Activated naive CD4-positive, alpha-beta T cell treated with anti-CD3 and anti-CD28 coated beads, Interleukin-2, amount 50 U/mL, for 72 hours (primary cell): ENCODE measurements around the gene ITGA5. TPM values are rescaled to one million over a fixed set of nuclear protein-coding genes. Genes with fewer than 3 reads are reported as not detected.

Source experiments
- ATAC-seq, 2 donors: fragments of 150-1000 bp; cut with Tn5 transposase; 2 replicates each; pipeline ENCODE4 v1.10.0; 2021; ENCODE audit warnings: mild to moderate bottlenecking in 2 of 2, moderate library complexity in 2 of 2
- DNase-seq, 2 donors: peaks; one replicate each; pipeline ENCODE4 v3.0.0; 2021 to 2022; ENCODE audit warnings: low spot score in 2 of 2
- H3K27ac Mint-ChIP-seq, 2 donors: one replicate each; pipeline ENCODE4 v1.8.0; 2022; ENCODE audit warnings: mild to moderate bottlenecking in 2 of 2, mixed read lengths in 2 of 2
- H3K36me3 Mint-ChIP-seq, 2 donors: one replicate each; pipeline ENCODE4 v1.8.0; 2022; ENCODE audit warnings: mixed read lengths in 2 of 2
- H3K9me3 Mint-ChIP-seq, 2 donors: one replicate each; pipeline ENCODE4 v1.8.0; 2022; ENCODE audit warnings: mixed read lengths in 2 of 2
- total RNA-seq, 2 donors: library from RNA; stranded (reverse); gene quantifications; one replicate each; pipeline ENCODE4 v1.2.3, GENCODE V29; 2022

Gene ITGA5
- total RNA-seq, 2 donors from 2014 or later = 29.4 to 53.5 TPM

DNA sequence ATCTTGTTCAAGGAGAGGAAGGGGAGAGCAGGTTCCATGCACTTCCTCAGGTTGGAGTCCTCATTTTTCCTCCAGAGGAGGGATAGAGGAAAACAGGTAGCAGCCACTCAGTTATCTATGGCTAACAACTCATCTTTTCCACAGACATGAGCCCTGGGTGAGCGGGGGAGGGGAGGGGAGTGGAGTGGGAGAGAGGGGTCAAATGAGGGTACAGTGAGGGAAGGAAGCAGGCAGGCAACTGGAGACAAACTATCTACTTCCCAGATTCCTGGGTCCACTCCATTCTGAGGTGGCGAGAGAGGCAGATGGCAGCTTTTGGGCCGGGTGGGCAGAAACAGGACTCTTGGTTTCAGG, 32.0 kb downstream of the ITGA5 start:
- no peak for DNase-seq
- no peaks in the 10 kb centered on the region for H3K36me3 Mint-ChIP-seq

DNA sequence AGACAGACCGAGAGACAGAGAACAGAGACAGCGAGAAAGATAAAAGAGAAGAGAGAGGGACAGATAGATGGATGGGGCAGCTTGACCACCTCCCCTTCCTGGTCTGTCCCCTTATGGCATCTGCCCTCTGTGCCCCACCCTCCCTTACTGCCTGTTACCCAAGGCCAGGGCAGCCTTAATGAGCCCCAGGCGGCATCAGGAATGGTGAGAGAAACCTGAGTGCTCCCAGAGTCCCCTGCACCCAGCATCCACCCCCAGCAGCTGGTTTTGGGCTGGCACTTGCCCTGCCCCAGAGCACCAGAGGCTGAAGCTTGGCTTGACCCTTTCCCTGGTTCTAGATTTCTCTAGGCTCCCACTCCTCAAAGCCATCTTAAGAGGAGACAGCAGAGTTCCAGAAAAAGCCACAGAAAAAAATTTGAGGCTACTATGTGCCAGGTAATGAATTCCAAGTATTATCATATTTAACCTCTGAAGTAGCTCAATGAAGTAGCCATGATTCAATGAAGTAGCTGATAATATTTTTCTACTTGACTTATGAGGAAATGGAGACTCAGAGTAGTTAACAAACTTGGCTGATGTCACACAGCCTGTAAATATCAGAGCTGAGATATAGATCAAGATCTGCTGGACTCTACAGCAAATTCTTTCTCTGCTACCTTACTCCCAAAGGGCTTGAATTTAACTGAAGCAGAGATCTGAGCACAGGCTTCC, 32.5 kb downstream of the ITGA5 start:
- H3K9me3 Mint-ChIP-seq = no peaks in the 10 kb centered on the region
- ATAC-seq = no peak
- peak overlapping the region in 1 of 2 donors; percentile 22 for H3K27ac Mint-ChIP-seq
- no peaks in the 10 kb centered on the region for H3K36me3 Mint-ChIP-seq
- no peak for DNase-seq

More for the DNA sequence above, 32.0 kb downstream of the ITGA5 start:
- ATAC-seq = no peak
- Mint-ChIP-seq H3K27ac (peak overlapping the region in 1 of 2 donors; percentile 22), H3K9me3 (no peaks in the 10 kb centered on the region)

DNA sequence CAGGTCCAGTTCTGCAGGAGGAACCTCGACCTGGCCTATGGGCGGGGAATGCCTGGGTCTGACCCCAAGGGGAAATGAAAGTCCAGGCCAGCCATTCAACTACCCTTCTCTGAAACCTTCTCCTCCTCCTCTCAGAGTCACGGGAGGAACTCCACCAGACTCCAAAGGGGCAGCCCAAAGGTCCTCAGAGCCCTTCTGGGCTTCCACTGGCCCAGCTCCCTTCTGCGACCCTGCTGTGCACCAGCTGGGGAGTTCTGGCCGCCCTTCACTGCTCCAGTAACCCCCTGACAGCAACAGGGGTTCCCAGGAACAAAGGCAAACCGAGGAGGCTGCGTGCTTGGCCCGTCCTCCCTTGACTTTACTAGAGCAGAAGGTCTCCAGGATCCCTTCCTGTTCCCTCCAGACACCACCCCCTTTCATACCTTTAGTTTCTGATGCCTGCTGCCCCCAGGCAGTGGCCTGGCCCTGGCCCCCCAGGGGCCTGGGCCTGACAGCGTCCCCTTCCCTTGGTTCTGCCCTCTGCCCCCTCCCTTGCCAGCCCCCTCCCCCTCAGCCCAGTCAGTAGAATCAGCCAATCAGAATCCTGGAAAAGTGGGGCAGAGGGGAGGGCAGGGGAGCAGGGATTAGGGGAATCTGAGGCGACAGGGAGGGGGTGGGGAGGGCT, 33.7 kb downstream of the ITGA5 start:
- no peak overlapping the region for H3K27ac Mint-ChIP-seq
- no peak for DNase-seq
- no peak for ATAC-seq
- H3K36me3 Mint-ChIP-seq = no peaks in the 10 kb centered on the region
- no peaks in the 10 kb centered on the region for H3K9me3 Mint-ChIP-seq

DNA sequence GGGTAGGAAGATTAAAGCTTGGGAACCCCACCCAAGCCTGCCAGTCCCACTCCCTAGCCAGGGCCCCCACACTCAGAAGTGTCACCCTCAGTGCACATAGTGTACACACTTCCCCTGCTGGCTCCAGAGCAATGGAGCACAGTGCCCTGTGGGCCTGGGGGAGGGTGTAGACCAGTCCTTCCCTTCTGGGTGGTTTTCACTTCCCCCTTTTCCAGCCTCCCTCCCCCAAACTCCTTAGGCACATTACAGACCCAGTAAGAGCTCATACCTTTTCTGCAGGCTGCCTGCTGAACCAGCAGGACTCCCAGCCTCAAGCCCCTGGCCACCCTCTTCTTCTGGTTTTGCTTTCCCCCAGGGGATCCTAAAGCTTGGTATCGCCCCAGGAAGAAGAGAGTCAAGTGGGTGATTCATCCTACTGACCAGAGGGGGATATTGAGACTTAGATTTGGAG, 34.5 kb downstream of the ITGA5 start, which contains the start of gene ZNF385A:
TSS of gene ZNF385A (minus strand) at position 143 of the 451 bp plus-strand sequence. CDS start 219 bp downstream, outside the sequence.
- Mint-ChIP-seq H3K27ac (peak within 1 kb of the TSS in 1 of 2 donors; percentile 38), H3K9me3 (no peaks in the 10 kb centered on the region), H3K36me3 (no peaks in the 10 kb centered on the region)
- ATAC-seq (no peak), DNase-seq (no peak)

DNA sequence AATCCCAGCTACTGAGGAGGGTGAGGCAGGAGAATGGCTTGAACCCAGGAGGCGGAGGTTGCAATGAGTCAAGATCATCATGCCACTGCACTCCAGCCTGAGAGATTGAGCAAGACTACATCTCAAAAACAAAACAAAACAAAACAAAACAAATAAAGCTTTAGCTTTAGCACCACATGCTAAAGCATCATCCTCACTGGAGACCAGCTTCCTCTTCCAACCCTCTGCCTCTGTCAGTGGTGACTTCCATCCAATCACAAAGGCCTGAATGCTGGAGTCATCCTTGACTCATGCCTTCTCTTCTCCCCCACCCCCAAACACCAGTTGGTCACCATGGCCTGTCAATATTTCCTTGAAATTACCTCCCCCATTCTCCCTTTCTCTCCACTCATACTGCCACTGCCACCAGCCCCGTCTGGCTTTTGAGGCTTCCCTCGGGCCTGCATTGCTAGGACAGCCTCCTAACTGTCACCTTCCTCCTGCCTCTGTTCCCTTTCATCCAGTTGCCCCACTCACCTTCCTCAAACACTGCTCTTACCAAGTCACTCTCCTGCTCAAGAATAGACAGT, 35.9 kb downstream of the ITGA5 start:
- DNase-seq (no peak), ATAC-seq (peak; percentile 68 to 79)
- Mint-ChIP-seq H3K36me3 (no peaks in the 10 kb centered on the region), H3K9me3 (no peaks in the 10 kb centered on the region), H3K27ac (peak overlapping the region in 1 of 2 donors; percentile 23)

DNA sequence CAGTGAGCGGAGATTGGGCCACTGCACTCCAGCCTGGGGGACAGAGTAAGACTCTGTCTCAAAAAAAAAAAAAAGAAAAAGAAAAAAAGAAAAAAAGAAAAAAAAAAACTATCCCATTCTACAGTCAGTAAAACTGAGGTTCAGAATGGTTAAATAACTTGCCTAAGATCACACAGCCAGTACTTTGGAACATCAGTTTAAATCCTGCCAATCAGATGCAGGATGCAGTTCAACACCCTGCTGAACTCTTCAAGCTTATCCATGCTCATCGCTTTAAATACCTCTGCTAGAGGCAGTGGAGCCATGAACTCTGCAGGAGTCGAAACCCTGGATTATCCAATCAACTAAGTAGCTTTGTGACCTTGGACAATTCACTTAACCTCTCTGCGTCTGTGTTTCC, 37.9 kb downstream of the ITGA5 start:
- DNase-seq = no peak
- ATAC-seq = no peak
- Mint-ChIP-seq H3K36me3 (no peaks in the 10 kb centered on the region), H3K27ac (no peak overlapping the region), H3K9me3 (no peaks in the 10 kb centered on the region)

DNA sequence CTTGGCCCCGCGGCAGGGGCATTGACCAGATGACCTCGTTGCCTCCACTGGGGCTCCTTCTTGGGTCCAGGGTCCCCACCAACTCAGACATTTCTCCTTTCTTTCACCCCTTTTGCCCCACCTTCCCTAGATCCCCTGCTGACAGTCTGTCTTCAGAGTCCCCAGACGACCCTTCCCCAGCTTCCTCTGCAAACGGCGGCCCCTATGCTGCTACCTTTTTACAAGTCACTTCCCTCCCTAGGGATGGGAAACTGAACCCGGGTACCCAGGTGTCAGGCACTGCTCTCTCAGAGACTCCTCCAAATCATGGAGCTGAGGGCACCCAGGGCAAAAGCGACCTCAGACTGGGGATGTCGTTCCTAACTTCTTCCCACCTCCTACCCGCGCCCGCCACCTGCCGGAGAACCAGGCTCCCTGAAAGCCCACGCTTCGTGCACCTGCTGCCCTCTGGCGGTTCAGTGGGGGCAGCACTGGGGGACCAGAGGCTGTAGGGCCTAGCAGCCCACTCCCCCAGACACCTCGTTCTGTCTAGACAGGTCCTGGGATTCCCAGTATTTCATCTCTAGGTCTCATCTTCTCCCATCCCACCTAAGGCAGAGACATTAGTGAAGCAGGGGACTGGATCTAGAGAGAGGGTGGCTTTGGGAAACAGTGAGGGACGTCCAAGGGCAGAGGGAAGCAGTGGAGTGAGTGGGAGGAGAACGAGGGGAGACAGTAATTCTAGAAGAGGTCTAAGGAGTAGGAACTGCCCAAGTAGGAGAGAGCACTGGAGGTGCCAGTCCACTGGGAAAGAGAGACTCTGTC, 39.5 kb downstream of the ITGA5 start:
- Mint-ChIP-seq H3K9me3 (no peaks in the 10 kb centered on the region), H3K36me3 (no peaks in the 10 kb centered on the region), H3K27ac (peak overlapping the region in 1 of 2 donors; percentile 10)
- peak; percentile 86 to 97 for DNase-seq
- peak; percentile 88 to 90 for ATAC-seq

DNA sequence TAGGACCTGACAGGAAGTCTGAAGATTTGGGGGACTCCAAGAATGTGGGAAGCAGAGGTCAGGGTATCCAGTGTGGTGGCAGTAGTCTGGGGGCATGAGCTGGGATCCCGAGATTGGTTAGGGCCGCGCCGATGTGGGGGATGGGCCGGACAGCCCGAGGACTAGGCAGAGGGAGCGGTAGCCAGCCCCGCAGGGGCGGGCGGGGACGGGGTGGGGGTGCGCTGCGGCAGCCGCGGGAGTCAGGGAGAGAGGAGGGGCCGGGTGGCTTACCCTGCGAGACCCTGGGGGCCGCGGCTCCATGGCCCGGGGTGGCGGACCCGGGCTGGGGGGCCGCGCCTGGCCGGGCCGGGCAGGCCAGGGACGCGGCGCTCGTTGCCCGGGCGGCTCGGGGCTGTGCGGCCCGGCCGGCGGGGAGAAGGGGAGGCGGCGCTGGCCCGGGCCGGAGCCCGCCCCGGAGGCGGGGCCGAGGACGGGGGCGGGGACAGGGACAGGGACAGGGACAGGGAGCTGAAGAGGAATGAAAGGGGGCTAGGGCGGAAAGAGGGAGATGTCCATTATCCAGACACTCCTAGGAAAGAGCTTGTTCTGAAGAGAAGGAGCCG, 40.2 kb downstream of the ITGA5 start:
- Mint-ChIP-seq H3K9me3 (no peaks in the 10 kb centered on the region), H3K27ac (no peak overlapping the region), H3K36me3 (no peaks in the 10 kb centered on the region)
- peak; percentile 17 to 27 for ATAC-seq
- DNase-seq = no peak

DNA sequence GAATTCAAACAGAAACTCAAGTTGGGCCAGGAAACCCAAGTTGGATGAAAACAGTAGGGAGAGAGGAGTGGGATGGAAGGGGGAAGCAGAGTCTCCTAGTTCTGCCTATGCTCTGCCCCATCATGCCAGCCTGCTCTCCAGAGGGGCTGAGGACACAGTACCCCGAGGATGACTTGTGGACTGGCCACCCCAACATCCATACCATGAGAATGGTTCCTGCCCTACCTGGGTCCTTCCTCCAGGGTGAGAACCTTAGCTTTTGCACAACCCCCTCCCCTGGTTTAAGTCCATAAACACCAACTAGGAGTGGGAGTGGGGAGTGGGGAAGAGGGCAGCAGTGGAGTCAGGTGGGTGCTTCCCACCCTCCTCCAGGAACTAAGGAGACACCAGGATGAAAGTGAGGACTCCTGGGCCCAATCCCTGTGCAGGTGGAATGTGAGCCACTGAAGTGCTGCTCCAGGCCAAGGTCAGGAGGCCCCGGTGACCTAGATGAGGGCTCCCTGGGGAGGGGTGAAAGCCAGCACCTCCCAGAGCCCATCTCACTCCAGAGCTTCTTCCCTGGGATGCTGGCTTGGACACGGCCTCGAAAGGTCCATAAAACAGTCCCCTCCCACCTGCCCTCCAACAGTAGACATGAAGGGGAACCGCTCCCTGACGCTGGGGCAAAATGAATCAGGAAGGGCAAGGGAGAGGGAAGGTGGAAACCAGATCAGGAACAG, 41.1 kb downstream of the ITGA5 start:
- Mint-ChIP-seq H3K36me3 (no peaks in the 10 kb centered on the region), H3K27ac (no peak overlapping the region), H3K9me3 (no peaks in the 10 kb centered on the region)
- ATAC-seq = no peak
- no peak for DNase-seq

DNA sequence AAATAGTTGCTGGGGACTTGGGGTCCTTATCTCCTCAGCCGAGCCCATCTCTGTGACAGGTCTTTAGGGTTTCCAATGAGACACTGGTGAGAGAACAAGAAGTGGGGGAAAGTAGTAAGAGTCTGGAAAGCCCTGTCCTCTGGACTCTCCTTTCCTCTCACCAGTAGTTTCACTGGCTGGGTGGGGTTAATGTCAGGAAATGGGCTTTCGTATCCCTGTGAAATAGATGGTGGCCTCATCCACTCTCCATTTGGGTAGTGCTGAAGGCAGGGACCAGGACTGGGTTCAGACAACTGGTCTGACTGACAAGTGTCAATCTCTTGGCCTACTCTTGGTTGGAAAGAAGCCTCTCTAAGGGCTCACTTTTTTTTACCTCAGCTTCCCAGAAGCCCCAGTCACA, 42.1 kb downstream of the ITGA5 start:
- no peak for ATAC-seq
- Mint-ChIP-seq H3K27ac (peak overlapping the region; percentile 15 to 81), H3K9me3 (no peaks in the 10 kb centered on the region)

DNA sequence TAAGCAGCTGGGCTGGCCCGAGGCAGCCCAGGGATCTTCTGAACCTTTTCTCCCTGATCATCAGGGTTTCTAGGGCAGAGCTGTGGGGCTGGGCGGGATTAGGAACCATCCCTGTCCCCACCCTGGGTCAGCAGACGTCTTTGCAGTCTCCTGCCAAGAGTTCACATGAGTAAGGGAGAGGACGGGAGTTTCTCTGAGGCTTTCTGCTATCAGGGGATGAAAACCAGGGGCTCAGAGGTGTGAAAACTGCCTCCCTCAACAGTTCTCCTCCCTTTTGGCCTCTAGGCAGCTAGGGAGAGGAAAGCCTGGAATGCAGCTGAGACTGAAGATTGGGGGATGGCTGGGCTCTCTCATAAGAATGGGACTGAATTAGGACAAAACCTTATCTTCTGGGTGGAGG, 42.5 kb downstream of the ITGA5 start:
- Mint-ChIP-seq H3K9me3 (no peaks in the 10 kb centered on the region), H3K27ac (peak overlapping the region; percentile 15 to 81), H3K36me3 (no peaks in the 10 kb centered on the region)
- DNase-seq (no peak), ATAC-seq (no peak)

More for the DNA sequence above, 42.1 kb downstream of the ITGA5 start:
- no peak for DNase-seq
- no peaks in the 10 kb centered on the region for H3K36me3 Mint-ChIP-seq

DNA sequence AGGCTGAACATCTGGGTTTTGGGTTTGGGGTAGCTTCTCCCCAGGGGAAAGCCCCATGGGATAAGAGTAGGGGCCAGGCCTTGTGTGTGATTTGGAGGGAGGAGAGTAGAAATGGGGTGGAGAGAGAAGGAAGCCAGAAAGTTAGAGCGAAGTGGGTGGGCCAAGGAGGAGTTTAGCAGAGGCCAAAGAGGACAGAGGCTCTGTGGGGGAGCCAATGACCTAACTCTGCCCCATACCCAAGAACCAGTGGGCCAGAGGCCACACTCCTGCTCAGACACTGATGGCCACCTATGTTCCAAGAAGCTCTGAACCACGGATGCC, 43.8 kb downstream of the ITGA5 start:
- DNase-seq (no peak), ATAC-seq (no peak)
- Mint-ChIP-seq H3K9me3 (no peaks in the 10 kb centered on the region), H3K36me3 (no peaks in the 10 kb centered on the region), H3K27ac (peak overlapping the region in 1 of 2 donors; percentile 26)

DNA sequence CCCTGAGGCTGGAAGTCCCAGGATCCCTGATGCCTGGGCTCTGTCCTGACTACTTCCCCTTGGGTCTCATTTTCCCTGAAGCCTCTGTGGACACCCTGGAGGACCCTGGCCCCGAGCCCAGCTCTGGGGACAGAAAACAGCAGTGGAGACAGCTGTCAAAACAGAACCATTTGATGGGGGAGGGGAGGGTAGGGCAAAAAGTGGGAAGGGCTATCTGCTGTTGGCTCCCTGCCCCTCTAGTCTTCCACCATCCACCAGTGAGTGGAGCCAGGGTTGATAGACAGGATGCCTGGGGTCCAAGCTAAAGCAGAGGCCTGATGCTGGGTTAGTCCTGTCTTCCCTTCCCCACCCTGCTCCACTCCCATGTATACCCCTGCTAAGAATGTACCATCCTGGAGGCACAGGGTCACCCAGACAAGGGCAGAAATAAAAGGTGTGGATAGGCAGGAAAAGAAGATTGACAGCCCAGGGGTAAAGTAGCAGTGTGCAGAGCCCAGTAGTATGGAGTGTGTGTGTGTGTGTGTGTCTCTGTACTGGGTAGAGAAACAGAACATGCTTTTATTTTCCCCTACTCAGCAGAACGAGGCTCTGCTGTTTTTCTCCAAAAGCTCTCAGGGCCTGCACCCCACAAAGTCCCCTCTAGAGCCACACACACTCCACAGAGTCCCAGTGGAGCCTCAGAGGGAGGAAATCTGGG, 44.4 kb downstream of the ITGA5 start:
- Mint-ChIP-seq H3K27ac (peak overlapping the region in 1 of 2 donors; percentile 26), H3K36me3 (no peaks in the 10 kb centered on the region), H3K9me3 (no peaks in the 10 kb centered on the region)
- ATAC-seq (no peak), DNase-seq (no peak)

DNA sequence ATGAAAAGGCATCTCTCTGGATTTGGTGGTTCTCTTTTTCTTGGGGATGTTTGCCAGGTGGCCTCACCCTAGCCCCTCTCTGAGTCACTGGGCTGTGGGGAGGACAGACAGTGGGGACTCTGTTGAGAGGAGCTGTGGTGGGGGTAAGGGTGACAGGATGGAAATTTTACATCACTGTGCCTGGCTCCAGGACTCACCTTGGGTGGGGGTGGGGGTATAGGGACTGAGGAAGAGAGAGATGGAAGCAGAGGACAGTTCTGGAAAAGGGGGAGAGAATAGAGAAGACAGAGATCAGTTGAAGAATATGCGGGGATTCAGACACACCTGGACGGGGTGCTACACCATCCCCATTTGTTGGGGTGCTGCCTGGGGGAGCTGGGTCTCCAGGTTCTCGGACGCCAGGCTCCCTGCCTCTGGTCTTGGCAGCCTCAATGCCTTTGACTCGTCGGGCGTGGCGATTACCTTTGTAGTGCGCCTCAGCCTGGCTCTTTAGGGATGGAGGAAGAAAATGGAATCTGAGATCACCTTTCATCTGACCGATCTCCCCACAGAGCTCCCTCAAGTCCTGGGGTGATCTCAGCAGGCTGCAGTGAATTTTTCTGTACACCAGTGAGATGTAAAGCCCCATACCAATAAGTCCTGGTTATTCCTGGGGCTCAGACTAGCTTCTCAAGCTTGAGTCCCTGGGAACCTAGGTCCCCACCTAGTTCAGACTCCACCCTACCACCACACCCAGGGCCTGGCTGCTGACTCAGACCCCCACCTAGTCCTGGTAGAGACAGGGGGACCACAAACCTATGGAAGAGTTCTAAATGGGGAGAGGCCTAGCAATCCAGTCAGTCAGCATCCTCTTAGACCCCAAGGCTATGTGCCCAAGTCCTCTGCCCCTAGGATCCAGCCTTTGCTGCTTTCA, 45.2 kb downstream of the ITGA5 start:
- no peaks in the 10 kb centered on the region for H3K9me3 Mint-ChIP-seq
- peak overlapping the region in 1 of 2 donors; percentile 53 for H3K27ac Mint-ChIP-seq
- DNase-seq (no peak), ATAC-seq (peak; percentile 38 to 56)
- no peaks in the 10 kb centered on the region for H3K36me3 Mint-ChIP-seq
